HEK293 (cell line): ENCODE measurements around the gene TFPI.

Experiments
- CTCF ChIA-PET: fragments of 350-600 bp; formaldehyde crosslinking; extraction: SDS; loops from one replicate; lab custom pipeline; 2021; ENCODE audit warnings: antibody characterized with exemption; lab: Yijun Ruan, JAX
- POLR2A ChIA-PET: fragments of 300-600 bp; formaldehyde crosslinking; extraction: SDS; loops from one replicate; lab custom pipeline; 2020; ENCODE audit warnings: antibody characterized with exemption, inconsistent platforms; lab: Yijun Ruan, JAX
- H3K27ac ChIP-seq: fragments of 200-500 bp; sonication (Bioruptor generic); 2 replicates; pipeline ENCODE4 v1.5.1; 2014; ENCODE audit warnings: low read depth, low read length, control low read depth, inconsistent platforms; ENCODE audit errors: extremely low read depth
- H3K36me3 ChIP-seq, 2 experiments: fragments of 200-500 bp in 1 of 2; sonication (Bioruptor generic) in 1 of 2; 1 replicate in 1 of 2; 2 replicates in 1 of 2; pipeline ENCODE4 v1.5.1; 2014 to 2017; ENCODE audit warnings: inconsistent platforms in 2 of 2, low read length in 2 of 2; ENCODE audit not compliant: control insufficient read depth in 2 of 2, insufficient read depth in 1 of 2
- H3K4me1 ChIP-seq: fragments of 200-500 bp; sonication (Bioruptor generic); 2 replicates; pipeline ENCODE4 v1.5.1; 2014; ENCODE audit warnings: mild to moderate bottlenecking, low read length, inconsistent platforms; ENCODE audit not compliant: control insufficient read depth, insufficient read depth
- H3K4me3 ChIP-seq: 2 replicates; pipeline ENCODE4 v1.5.1; 2011; ENCODE audit warnings: low read depth, mild to moderate bottlenecking, control low read depth, low read length, moderate library complexity
- H3K9me3 ChIP-seq: fragments of 200-500 bp; sonication (Bioruptor generic); 2 replicates; pipeline ENCODE4 v1.5.1; 2014; ENCODE audit warnings: low read depth, low read length, inconsistent platforms; ENCODE audit not compliant: control insufficient read depth, insufficient read depth
- GLI2 ChIP-seq: fragments of 450-650 bp; formaldehyde crosslinking; IDR thresholded peaks from 2 replicates; pipeline ENCODE4; 2017; ENCODE audit warnings: missing biosample characterization, missing genetic modification characterization, low read depth, borderline replicate concordance
- ZNF239 ChIP-seq: fragments of 450-650 bp; formaldehyde crosslinking; IDR thresholded peaks from 2 replicates; pipeline ENCODE4 v1.5.1; 2016; ENCODE audit warnings: missing biosample characterization, missing genetic modification characterization
- ZNF48 ChIP-seq: fragments of 450-650 bp; formaldehyde crosslinking; IDR thresholded peaks from 2 replicates; pipeline ENCODE4 v1.5.1; 2016; ENCODE audit warnings: missing biosample characterization, missing genetic modification characterization
- ZNF768 ChIP-seq: fragments of 450-650 bp; formaldehyde crosslinking; IDR thresholded peaks from 2 replicates; pipeline ENCODE4 v1.5.1; 2018; ENCODE audit warnings: missing biosample characterization, mild to moderate bottlenecking, missing genetic modification characterization
- ZNF791 ChIP-seq: fragments of 450-650 bp; formaldehyde crosslinking; IDR thresholded peaks from 2 replicates; pipeline ENCODE4 v1.5.1; 2016; ENCODE audit warnings: missing biosample characterization, missing genetic modification characterization
- ZNF792 ChIP-seq: fragments of 450-650 bp; formaldehyde crosslinking; IDR thresholded peaks from 2 replicates; pipeline ENCODE4 v1.5.1; 2016; ENCODE audit warnings: missing biosample characterization, missing genetic modification characterization
- TF ChIP-seq, protein P1 (sequence below): sonication (generic); formaldehyde crosslinking; IDR thresholded peaks from 2 replicates; pipeline ENCODE4 v1.8.1; 2022; ENCODE audit warnings: mild to moderate bottlenecking, moderate library complexity, missing genetic modification reagents
- TF ChIP-seq, protein P2 (sequence below): fragments of 450-650 bp; formaldehyde crosslinking; IDR thresholded peaks from 2 replicates; pipeline ENCODE4 v1.5.1; 2016; ENCODE audit warnings: missing biosample characterization, missing genetic modification characterization
- TF ChIP-seq, protein P3 (sequence below): fragments of 450-650 bp; formaldehyde crosslinking; IDR thresholded peaks from 2 replicates; pipeline ENCODE4 v1.5.1; 2016; ENCODE audit warnings: missing biosample characterization, missing genetic modification characterization, low read depth
- TF ChIP-seq, protein P4 (sequence below): fragments of 450-650 bp; formaldehyde crosslinking; IDR thresholded peaks from 2 replicates; pipeline ENCODE4 v1.5.1; 2016; ENCODE audit warnings: missing biosample characterization, missing genetic modification characterization, low read depth
- TF ChIP-seq, protein P5 (sequence below): fragments of 450-650 bp; formaldehyde crosslinking; IDR thresholded peaks from 2 replicates; pipeline ENCODE4 v1.5.1; 2016; ENCODE audit warnings: missing biosample characterization, missing genetic modification characterization
- TF ChIP-seq, protein P6 (sequence below): fragments of 450-650 bp; formaldehyde crosslinking; IDR thresholded peaks from 2 replicates; pipeline ENCODE4 v1.5.1; 2016; ENCODE audit warnings: missing biosample characterization, missing genetic modification characterization
- TF ChIP-seq, protein P7 (sequence below): fragments of 450-650 bp; formaldehyde crosslinking; IDR thresholded peaks from 2 replicates; pipeline ENCODE4 v1.5.1; 2016; ENCODE audit warnings: missing biosample characterization, missing genetic modification characterization
- TF ChIP-seq, protein P8 (sequence below): fragments of 450-650 bp; formaldehyde crosslinking; IDR thresholded peaks from 2 replicates; pipeline ENCODE4 v1.5.1; 2016; ENCODE audit warnings: missing biosample characterization, missing genetic modification characterization

Gene TFPI

DNA sequence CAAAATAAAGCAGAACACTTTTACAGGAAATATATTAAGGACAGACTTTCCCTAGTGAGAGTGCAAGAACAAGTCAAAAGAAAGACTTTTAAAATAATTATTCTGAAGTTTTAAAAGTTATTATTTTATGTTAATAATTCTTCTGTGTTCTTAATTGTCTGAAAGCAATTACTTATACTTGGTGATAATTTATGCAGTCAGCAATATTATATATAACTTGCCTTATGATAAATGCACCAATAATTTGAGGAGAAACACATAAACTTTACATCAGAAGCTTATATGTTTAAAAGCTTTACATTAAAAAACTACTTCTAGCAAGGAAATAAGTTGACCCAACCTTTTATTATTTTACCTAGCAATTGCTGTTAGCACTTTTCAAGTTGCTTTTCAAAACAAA lies 102.7 kb downstream of the TFPI start (continued):
- TF ChIP-seq, protein P1, sequence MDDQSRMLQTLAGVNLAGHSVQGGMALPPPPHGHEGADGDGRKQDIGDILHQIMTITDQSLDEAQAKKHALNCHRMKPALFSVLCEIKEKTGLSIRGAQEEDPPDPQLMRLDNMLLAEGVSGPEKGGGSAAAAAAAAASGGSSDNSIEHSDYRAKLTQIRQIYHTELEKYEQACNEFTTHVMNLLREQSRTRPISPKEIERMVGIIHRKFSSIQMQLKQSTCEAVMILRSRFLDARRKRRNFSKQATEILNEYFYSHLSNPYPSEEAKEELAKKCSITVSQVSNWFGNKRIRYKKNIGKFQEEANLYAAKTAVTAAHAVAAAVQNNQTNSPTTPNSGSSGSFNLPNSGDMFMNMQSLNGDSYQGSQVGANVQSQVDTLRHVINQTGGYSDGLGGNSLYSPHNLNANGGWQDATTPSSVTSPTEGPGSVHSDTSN, result no peak
- TF ChIP-seq, protein P2, sequence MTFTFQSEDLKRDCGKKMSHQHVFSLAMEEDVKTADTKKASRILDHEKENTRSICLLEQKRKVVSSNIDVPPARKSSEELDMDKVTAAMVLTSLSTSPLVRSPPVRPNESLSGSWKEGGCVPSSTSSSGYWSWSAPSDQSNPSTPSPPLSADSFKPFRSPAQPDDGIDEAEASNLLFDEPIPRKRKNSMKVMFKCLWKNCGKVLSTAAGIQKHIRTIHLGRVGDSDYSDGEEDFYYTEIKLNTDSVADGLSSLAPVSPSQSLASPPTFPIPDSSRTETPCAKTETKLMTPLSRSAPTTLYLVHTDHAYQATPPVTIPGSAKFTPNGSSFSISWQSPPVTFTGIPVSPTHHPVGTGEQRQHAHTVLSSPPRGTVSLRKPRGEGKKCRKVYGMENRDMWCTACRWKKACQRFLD (tag by site-specific recombination), result no peak
- TF ChIP-seq ZNF791, result no peak

DNA sequence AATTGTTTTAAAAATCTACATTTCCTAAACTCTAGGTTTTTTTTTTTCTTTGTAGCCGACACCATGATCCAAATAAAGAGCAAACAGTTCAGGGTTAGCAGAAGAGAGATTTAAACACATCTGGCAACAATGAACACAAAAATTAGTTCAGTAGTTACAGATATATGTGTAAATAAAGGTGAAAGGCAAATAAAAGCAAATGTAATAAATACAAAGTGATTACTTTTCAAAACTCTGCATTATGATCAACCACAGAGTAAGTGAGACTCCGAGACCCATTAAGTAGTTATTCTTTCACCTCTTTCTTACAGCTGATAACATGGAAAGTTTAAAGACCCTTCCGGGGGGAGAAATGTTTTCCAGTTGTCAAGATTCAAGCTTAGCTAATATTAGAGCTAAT lies 106.9 kb downstream of the TFPI start:
- POLR2A ChIA-PET, result no interaction called here
- Histone ChIP-seq H3K4me1 (no peaks in the 10 kb centered on the region), H3K36me3 (no peaks in the 10 kb centered on the region), H3K9me3 (no peaks in the 10 kb centered on the region), H3K4me3 (no peak overlapping the region), H3K27ac (no peak overlapping the region)
- TF ChIP-seq, protein P3, sequence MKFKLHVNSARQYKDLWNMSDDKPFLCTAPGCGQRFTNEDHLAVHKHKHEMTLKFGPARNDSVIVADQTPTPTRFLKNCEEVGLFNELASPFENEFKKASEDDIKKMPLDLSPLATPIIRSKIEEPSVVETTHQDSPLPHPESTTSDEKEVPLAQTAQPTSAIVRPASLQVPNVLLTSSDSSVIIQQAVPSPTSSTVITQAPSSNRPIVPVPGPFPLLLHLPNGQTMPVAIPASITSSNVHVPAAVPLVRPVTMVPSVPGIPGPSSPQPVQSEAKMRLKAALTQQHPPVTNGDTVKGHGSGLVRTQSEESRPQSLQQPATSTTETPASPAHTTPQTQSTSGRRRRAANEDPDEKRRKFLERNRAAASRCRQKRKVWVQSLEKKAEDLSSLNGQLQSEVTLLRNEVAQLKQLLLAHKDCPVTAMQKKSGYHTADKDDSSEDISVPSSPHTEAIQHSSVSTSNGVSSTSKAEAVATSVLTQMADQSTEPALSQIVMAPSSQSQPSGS (tag by site-specific recombination), result no peak
- TF ChIP-seq ZNF239 (tag by site-specific recombination), result no peak
- TF ChIP-seq, protein P4, sequence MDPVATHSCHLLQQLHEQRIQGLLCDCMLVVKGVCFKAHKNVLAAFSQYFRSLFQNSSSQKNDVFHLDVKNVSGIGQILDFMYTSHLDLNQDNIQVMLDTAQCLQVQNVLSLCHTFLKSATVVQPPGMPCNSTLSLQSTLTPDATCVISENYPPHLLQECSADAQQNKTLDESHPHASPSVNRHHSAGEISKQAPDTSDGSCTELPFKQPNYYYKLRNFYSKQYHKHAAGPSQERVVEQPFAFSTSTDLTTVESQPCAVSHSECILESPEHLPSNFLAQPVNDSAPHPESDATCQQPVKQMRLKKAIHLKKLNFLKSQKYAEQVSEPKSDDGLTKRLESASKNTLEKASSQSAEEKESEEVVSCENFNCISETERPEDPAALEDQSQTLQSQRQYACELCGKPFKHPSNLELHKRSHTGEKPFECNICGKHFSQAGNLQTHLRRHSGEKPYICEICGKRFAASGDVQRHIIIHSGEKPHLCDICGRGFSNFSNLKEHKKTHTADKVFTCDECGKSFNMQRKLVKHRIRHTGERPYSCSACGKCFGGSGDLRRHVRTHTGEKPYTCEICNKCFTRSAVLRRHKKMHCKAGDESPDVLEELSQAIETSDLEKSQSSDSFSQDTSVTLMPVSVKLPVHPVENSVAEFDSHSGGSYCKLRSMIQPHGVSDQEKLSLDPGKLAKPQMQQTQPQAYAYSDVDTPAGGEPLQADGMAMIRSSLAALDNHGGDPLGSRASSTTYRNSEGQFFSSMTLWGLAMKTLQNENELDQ (tag by site-specific recombination), result no peak
- CTCF ChIA-PET, result interaction anchor here (0.6 to 1.6 kb wide), 3 partner anchors 456 to 600 kb away, joined by 3 to 8 read pairs (median 4); no protein-coding TSS in a partner anchor

DNA sequence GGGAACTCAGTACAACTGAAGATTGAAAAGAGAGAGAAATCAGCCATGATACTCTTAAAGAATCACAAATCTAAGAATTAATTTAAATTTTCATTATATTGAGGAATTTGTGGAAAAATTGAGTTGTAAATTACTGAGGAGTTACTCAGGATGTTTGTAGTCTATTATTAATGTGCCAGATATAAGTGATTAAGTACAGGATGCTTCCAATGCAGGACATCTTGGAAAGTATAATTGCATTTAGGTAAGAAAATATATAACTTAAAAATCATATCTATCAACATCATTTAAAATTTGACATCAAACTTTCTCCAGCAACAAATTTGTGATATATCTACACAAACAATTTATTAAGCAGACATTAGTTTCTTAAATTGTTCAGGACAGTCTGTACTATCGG lies 107.5 kb downstream of the TFPI start:
- Histone ChIP-seq H3K4me1 (no peaks in the 10 kb centered on the region), H3K9me3 (no peaks in the 10 kb centered on the region), H3K27ac (no peak overlapping the region)
- ChIA-PET CTCF (no interaction called here), POLR2A (no interaction called here)
- TF ChIP-seq, protein P5, sequence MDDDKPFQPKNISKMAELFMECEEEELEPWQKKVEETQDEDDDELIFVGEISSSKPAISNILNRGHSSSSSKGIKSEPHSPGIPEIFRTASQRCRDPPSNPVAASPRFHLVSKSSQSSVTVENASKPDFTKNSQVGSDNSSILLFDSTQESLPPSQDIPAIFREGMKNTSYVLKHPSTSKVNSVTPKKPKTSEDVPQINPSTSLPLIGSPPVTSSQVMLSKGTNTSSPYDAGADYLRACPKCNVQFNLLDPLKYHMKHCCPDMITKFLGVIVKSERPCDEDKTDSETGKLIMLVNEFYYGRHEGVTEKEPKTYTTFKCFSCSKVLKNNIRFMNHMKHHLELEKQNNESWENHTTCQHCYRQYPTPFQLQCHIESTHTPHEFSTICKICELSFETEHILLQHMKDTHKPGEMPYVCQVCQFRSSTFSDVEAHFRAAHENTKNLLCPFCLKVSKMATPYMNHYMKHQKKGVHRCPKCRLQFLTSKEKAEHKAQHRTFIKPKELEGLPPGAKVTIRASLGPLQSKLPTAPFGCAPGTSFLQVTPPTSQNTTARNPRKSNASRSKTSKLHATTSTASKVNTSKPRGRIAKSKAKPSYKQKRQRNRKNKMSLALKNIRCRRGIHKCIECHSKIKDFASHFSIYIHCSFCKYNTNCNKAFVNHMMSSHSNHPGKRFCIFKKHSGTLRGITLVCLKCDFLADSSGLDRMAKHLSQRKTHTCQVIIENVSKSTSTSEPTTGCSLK (tag by site-specific recombination), result no peak
- no peak for TF ChIP-seq ZNF792 (tag by site-specific recombination)
- TF ChIP-seq, all 188 proteins: peak for 0
- Histone ChIP-seq H3K36me3 (no peaks in the 10 kb centered on the region), H3K4me3 (no peak overlapping the region)

DNA sequence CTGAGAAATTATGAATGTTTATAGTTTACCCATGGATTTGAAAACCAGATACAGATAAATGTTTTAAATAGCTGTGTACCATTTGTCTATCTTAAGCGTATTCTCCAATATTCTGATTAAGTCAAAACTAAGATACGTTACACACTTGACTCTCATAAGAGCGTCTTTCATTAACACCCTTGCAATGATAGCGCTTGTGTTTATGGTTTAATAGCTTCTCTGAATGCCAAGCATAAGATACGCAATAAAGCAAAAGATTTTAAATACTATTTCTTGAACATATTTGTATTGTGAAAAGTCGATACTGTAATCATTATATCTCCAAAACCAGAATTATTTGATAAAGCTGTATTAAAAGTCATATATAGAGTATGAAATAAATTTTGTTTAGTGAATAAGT lies 109.2 kb downstream of the TFPI start:
- CTCF ChIA-PET, result interaction anchor here (0.6 to 1.0 kb wide), 2 partner anchors 472 to 582 kb away, joined by 5 to 6 read pairs; no protein-coding TSS in a partner anchor
- POLR2A ChIA-PET, result no interaction called here
- no peaks in the 10 kb centered on the region for H3K36me3 ChIP-seq
- no peaks in the 10 kb centered on the region for H3K4me1 ChIP-seq
- no peak overlapping the region for H3K4me3 ChIP-seq
- H3K9me3 ChIP-seq, result no peaks in the 10 kb centered on the region
- H3K27ac ChIP-seq, result no peak overlapping the region
- TF ChIP-seq, protein P6, sequence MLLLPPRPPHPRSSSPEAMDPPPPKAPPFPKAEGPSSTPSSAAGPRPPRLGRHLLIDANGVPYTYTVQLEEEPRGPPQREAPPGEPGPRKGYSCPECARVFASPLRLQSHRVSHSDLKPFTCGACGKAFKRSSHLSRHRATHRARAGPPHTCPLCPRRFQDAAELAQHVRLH (tag by site-specific recombination), result no peak
- TF ChIP-seq, protein P7, sequence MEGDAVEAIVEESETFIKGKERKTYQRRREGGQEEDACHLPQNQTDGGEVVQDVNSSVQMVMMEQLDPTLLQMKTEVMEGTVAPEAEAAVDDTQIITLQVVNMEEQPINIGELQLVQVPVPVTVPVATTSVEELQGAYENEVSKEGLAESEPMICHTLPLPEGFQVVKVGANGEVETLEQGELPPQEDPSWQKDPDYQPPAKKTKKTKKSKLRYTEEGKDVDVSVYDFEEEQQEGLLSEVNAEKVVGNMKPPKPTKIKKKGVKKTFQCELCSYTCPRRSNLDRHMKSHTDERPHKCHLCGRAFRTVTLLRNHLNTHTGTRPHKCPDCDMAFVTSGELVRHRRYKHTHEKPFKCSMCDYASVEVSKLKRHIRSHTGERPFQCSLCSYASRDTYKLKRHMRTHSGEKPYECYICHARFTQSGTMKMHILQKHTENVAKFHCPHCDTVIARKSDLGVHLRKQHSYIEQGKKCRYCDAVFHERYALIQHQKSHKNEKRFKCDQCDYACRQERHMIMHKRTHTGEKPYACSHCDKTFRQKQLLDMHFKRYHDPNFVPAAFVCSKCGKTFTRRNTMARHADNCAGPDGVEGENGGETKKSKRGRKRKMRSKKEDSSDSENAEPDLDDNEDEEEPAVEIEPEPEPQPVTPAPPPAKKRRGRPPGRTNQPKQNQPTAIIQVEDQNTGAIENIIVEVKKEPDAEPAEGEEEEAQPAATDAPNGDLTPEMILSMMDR (tag by site-specific recombination), result no peak
- TF ChIP-seq ZNF768 (tag by site-specific recombination) (no peak), ZNF48 (no peak), GLI2 (tag by site-specific recombination) (no peak)
- TF ChIP-seq, protein P8, sequence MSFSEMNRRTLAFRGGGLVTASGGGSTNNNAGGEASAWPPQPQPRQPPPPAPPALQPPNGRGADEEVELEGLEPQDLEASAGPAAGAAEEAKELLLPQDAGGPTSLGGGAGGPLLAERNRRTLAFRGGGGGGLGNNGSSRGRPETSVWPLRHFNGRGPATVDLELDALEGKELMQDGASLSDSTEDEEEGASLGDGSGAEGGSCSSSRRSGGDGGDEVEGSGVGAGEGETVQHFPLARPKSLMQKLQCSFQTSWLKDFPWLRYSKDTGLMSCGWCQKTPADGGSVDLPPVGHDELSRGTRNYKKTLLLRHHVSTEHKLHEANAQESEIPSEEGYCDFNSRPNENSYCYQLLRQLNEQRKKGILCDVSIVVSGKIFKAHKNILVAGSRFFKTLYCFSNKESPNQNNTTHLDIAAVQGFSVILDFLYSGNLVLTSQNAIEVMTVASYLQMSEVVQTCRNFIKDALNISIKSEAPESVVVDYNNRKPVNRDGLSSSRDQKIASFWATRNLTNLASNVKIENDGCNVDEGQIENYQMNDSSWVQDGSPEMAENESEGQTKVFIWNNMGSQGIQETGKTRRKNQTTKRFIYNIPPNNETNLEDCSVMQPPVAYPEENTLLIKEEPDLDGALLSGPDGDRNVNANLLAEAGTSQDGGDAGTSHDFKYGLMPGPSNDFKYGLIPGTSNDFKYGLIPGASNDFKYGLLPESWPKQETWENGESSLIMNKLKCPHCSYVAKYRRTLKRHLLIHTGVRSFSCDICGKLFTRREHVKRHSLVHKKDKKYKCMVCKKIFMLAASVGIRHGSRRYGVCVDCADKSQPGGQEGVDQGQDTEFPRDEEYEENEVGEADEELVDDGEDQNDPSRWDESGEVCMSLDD (tag by site-specific recombination), result no peak
